Mucosa of rectum (tissue), 2 donors: ENCODE measurements around the gene ZGLP1.
"Not testable (repeated sequence)": the region's sequence is repeated elsewhere in the genome, so short reads cannot be mapped to it uniquely, and the experiment has no call there.

ENCODE experiments used
- H3K27ac ChIP-seq, 2 donors: one replicate each; pipeline ENCODE4 v1.7.0; 2013; ENCODE audit warnings: inconsistent platforms in 2 of 2, low read depth in 2 of 2, low read length in 2 of 2
- H3K27me3 ChIP-seq, 2 donors: one replicate each; pipeline ENCODE4 v1.7.0; 2013; ENCODE audit warnings: low read length in 2 of 2; ENCODE audit not compliant: control insufficient read depth in 2 of 2, insufficient read depth in 2 of 2
- H3K36me3 ChIP-seq, 2 donors: one replicate each; pipeline ENCODE4 v1.7.0; 2013; ENCODE audit warnings: low read length in 2 of 2; ENCODE audit not compliant: control insufficient read depth in 2 of 2, insufficient read depth in 2 of 2
- H3K4me1 ChIP-seq, 2 donors: one replicate each; pipeline ENCODE4 v1.7.0; 2013; ENCODE audit warnings: low read length in 2 of 2, mild to moderate bottlenecking in 1 of 2; ENCODE audit not compliant: control insufficient read depth in 2 of 2, insufficient read depth in 2 of 2
- H3K4me3 ChIP-seq, 2 donors: one replicate each; pipeline ENCODE4 v1.7.0; 2013; ENCODE audit warnings: low read length in 2 of 2
- H3K9ac ChIP-seq, 2 donors: one replicate each; pipeline ENCODE4 v1.7.0; 2013; ENCODE audit warnings: low read length in 2 of 2, low read depth in 1 of 2, mild to moderate bottlenecking in 1 of 2
- H3K9me3 ChIP-seq, 2 donors: one replicate each; pipeline ENCODE4 v1.7.0; 2013; ENCODE audit warnings: low read length in 2 of 2; ENCODE audit not compliant: control insufficient read depth in 2 of 2
- donor health status: healthy.
- donor health status: Normal muscosa, but diverticular disease.

The ZGLP1 gene

DNA sequence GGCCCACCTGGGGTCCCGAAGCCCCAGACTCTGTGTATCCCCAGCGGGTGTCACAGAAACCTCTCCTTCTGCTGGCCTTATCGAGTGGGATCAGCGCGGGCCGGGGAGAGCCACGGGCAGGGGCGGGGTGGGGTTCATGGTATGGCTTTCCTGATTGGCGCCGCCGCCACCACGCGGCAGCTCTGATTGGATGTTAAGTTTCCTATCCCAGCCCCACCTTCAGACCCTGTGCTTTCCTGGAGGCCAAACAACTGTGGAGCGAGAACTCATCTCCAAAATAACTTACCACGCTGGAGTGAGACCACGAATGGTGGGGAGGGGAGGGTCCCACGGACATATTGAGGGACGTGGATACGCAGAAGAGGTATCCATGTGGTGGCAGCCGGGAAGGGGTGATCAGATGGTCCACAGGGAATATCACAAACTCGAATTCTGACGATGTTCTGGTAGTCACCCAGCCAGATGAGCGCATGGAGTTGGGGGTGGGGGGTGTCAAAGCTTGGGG is 20.9 kb downstream of the ZGLP1 start:
- Histone ChIP-seq H3K36me3 (peaks cover 0 to 16% of the 10 kb centered on the region in 2 donors), H3K27ac (no peak overlapping the region), H3K4me3 (peak overlapping the region; percentile 38 to 62), H3K27me3 (peaks cover 50 to 59% of the 10 kb centered on the region in 2 donors), H3K9me3 (no peaks in the 10 kb centered on the region), H3K4me1 (peaks cover 41 to 44% of the 10 kb centered on the region in 2 donors), H3K9ac (peak overlapping the region in 1 of 2 donors; percentile 10)

DNA sequence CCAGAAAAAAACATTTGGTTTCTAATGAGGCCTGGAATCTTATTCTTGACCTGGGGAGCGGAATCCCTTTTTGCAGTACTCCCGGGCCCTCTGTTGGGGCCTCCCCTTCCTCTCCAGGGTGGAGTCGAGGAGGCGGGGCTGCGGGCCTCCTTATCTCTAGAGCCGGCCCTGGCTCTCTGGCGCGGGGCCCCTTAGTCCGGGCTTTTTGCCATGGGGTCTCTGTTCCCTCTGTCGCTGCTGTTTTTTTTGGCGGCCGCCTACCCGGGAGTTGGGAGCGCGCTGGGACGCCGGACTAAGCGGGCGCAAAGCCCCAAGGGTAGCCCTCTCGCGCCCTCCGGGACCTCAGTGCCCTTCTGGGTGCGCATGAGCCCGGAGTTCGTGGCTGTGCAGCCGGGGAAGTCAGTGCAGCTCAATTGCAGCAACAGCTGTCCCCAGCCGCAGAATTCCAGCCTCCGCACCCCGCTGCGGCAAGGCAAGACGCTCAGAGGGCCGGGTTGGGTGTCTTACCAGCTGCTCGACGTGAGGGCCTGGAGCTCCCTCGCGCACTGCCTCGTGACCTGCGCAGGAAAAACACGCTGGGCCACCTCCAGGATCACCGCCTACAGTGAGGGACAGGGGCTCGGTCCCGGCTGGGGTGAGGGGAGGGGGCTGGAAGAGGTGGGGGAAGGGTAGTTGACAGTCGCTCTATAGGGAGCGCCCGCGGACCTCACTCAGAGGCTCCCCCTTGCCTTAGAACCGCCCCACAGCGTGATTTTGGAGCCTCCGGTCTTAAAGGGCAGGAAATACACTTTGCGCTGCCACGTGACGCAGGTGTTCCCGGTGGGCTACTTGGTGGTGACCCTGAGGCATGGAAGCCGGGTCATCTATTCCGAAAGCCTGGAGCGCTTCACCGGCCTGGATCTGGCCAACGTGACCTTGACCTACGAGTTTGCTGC is 22.5 kb downstream of the ZGLP1 start, which contains the start of gene ICAM4:
ICAM4 (plus strand) TSS at position 153 of the 935 bp plus-strand sequence; CDS start at position 211, 58 bp downstream.
- peak within 1 kb of the TSS; percentile 31 to 37 for H3K4me3 ChIP-seq
- H3K27me3 ChIP-seq = peaks cover 35 to 42% of the 10 kb centered on the region in 2 donors
- peaks cover 36 to 39% of the 10 kb centered on the region in 2 donors for H3K4me1 ChIP-seq
- no peaks in the 10 kb centered on the region for H3K9me3 ChIP-seq
- H3K27ac ChIP-seq = peak within 1 kb of the TSS in 1 of 2 donors; percentile 48
- no peak within 1 kb of the TSS for H3K9ac ChIP-seq
- H3K36me3 ChIP-seq = peaks cover 0 to 16% of the 10 kb centered on the region in 2 donors

DNA sequence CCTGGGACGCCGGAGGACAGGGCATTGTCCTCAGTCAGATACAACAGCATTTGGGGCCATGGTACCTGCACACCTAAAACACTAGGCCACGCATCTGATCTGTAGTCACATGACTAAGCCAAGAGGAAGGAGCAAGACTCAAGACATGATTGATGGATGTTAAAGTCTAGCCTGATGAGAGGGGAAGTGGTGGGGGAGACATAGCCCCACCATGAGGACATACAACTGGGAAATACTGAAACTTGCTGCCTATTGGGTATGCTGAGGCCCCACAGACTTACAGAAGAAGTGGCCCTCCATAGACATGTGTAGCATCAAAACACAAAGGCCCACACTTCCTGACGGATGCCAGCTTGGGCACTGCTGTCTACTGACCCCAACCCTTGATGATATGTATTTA is 24.2 kb downstream of the ZGLP1 start:
- Histone ChIP-seq H3K27me3 (peaks cover 21 to 26% of the 10 kb centered on the region in 2 donors), H3K4me3 (no peak overlapping the region), H3K36me3 (peaks cover 0 to 16% of the 10 kb centered on the region in 2 donors), H3K9me3 (no peaks in the 10 kb centered on the region), H3K4me1 (peaks cover 23% of the 10 kb centered on the region in 2 donors), H3K9ac (no peak overlapping the region), H3K27ac (no peak overlapping the region)

DNA sequence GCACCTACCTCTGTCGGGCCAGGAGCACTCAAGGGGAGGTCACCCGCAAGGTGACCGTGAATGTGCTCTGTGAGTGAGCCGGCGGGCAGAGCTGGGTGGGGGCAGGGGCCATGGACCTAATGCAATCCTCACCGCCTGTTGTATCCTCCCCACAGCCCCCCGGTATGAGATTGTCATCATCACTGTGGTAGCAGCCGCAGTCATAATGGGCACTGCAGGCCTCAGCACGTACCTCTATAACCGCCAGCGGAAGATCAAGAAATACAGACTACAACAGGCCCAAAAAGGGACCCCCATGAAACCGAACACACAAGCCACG is 24.7 kb downstream of the ZGLP1 start:
- Histone ChIP-seq H3K36me3 (peaks cover 0 to 16% of the 10 kb centered on the region in 2 donors), H3K27ac (no peak overlapping the region), H3K9ac (no peak overlapping the region), H3K9me3 (no peaks in the 10 kb centered on the region), H3K4me3 (no peak overlapping the region), H3K27me3 (peaks cover 17 to 21% of the 10 kb centered on the region in 2 donors), H3K4me1 (peaks cover 18 to 21% of the 10 kb centered on the region in 2 donors)

DNA sequence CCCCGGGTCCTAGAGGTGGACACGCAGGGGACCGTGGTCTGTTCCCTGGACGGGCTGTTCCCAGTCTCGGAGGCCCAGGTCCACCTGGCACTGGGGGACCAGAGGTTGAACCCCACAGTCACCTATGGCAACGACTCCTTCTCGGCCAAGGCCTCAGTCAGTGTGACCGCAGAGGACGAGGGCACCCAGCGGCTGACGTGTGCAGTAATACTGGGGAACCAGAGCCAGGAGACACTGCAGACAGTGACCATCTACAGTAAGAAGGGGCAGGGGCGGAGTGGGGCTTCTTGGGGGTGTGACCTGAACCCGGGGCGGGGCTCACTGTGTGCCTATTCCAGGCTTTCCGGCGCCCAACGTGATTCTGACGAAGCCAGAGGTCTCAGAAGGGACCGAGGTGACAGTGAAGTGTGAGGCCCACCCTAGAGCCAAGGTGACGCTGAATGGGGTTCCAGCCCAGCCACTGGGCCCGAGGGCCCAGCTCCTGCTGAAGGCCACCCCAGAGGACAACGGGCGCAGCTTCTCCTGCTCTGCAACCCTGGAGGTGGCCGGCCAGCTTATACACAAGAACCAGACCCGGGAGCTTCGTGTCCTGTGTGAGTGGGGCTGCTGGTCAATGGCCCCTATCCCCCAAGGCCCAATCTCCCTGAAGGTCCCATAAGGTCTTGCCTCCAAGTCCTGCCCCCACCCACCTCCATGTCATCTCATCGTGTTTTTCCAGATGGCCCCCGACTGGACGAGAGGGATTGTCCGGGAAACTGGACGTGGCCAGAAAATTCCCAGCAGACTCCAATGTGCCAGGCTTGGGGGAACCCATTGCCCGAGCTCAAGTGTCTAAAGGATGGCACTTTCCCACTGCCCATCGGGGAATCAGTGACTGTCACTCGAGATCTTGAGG is 25.3 kb downstream of the ZGLP1 start:
- Histone ChIP-seq H3K27me3 (peaks cover 14 to 18% of the 10 kb centered on the region in 2 donors), H3K4me1 (peaks cover 17 to 18% of the 10 kb centered on the region in 2 donors), H3K9ac (no peak overlapping the region), H3K9me3 (no peaks in the 10 kb centered on the region), H3K36me3 (peaks cover 0 to 16% of the 10 kb centered on the region in 2 donors), H3K4me3 (no peak overlapping the region), H3K27ac (no peak overlapping the region)

DNA sequence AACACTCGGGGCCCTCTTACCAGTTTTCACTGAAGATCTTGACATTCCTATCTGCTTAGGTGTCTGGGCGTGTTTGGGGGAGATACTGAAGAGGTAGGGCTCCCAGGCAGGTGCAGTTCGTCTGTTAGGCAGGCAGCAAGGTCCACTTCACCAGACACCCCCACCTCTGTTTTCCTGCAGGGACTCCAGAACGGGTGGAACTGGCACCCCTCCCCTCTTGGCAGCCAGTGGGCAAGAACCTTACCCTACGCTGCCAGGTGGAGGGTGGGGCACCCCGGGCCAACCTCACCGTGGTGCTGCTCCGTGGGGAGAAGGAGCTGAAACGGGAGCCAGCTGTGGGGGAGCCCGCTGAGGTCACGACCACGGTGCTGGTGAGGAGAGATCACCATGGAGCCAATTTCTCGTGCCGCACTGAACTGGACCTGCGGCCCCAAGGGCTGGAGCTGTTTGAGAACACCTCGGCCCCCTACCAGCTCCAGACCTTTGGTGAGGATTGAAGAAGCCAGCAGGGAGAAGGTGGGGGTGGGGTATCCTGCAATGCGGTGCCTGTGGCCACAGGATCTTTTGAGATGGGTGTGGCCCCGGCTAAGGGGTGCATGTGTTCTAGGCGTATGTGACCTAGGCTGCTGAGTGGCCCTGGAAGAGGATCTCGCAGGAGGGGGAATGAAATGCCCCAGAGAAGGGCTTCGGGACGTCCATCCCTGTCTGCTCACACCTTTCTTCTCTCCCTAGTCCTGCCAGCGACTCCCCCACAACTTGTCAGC is 26.1 kb downstream of the ZGLP1 start:
- H3K27me3 ChIP-seq = peaks cover 8 to 11% of the 10 kb centered on the region in 2 donors
- H3K4me1 ChIP-seq = peaks cover 9 to 12% of the 10 kb centered on the region in 2 donors
- H3K9me3 ChIP-seq = no peaks in the 10 kb centered on the region
- no peak overlapping the region for H3K4me3 ChIP-seq
- H3K27ac ChIP-seq = no peak overlapping the region
- H3K9ac ChIP-seq = no peak overlapping the region
- peaks cover 0 to 16% of the 10 kb centered on the region in 2 donors for H3K36me3 ChIP-seq

DNA sequence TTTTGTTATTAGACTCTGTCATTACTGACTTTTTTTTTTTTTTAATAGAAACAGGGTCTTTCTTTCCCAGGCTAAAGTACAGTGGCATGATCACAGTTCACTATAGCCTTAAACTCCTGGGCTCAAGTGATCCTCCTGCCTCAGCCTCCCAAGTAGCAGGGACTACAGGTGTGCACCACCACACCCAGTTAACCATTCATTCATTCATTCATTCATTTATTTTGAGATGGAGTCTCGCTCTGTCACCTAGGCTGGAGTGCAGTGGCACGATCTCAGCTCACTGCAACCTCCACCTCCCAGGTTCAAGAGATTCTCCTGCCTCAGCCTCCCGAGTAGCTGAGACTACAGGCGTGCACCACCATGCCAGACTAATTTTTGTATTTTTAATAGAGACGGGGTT is 27.6 kb downstream of the ZGLP1 start:
- H3K36me3 ChIP-seq = peaks cover 2 to 16% of the 10 kb centered on the region in 2 donors
- not testable (repeated sequence) for H3K4me1 ChIP-seq, H3K9ac ChIP-seq, H3K4me3 ChIP-seq, H3K9me3 ChIP-seq, H3K27me3 ChIP-seq, H3K27ac ChIP-seq

DNA sequence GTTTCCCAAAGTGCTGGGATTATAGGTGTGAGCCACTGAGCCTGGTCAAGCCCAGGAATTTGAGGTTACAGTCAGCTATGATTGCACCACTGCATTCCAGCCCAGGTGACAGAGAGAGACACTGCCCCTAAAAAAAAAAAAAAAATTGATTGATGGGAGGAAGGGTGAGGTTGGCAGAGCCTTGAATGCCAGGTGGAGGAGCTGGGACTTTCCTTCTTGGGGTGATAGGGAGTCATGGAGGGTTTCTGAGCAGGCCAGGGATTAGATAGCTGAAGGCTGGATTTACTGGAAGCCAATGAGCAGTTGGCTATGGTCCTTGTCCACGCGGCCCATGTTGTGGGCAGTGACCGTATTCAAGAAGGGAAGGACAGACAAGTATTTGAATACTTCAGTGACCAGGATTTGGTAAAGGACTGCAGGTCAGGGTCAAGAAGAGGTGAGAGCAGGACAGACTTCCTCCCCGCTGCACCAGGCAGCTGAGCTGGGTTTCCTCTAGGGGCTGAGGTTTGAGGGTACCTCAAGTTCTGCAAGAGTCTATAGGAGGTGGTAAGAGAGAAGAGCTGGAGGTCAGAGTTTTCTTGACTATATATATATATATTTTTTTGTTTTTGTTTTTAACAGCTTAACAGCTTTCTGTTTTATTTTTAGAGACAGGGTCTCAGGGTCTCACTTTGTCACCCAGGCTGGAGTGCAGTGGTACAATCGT is 29.7 kb downstream of the ZGLP1 start:
- Histone ChIP-seq H3K4me1 (peaks cover 0 to 3% of the 10 kb centered on the region in 2 donors), H3K27ac (no peak overlapping the region), H3K4me3 (no peak overlapping the region), H3K9me3 (no peaks in the 10 kb centered on the region), H3K9ac (no peak overlapping the region), H3K27me3 (no peaks in the 10 kb centered on the region), H3K36me3 (peaks cover 2 to 9% of the 10 kb centered on the region in 2 donors)

DNA sequence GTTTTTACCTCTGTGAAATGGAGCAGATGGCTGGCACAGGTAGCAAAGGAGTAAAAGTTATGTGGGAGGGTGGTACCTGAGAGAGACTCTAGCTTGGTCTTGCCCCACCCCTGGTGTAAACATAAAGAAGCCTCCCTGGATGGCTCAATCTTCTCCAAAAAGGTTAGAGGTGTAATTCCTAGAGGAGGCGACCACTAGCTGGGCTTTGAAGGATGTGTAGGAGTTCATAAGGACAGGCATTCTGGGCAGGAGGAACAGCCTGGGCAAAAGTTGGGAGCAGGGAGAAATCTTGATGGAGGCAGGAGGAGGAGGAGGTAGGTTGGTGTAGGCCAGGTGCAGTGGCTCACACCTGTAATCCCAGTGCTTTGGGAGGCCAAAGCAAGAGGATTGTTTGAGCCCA is 30.7 kb downstream of the ZGLP1 start:
- Histone ChIP-seq H3K4me3 (no peak overlapping the region), H3K27me3 (no peaks in the 10 kb centered on the region), H3K4me1 (peaks cover 0 to 8% of the 10 kb centered on the region in 2 donors), H3K9me3 (no peaks in the 10 kb centered on the region), H3K9ac (no peak overlapping the region), H3K36me3 (peaks cover 2 to 9% of the 10 kb centered on the region in 2 donors), H3K27ac (no peak overlapping the region)
